ENCODE data around the gene ZNF343.

- TF ChIP-seq CTCF (IDR thresholded peaks at IDR 0.05) (no peak), POLR2A (IDR thresholded peaks at IDR 0.05) (no peak)
These were observed 30.4 kb upstream of the ZNF343 start for GRCh38 chr20:2538931-2539720.
